ENCODE measurements around the gene DNMT3A.
"Not testable (repeated sequence)": the region's sequence is repeated elsewhere in the genome, so short reads cannot be mapped to it uniquely, and the experiment has no call there.

The DNMT3A gene

GRCh38 chr2:25221579-25221978 lies 120.1 kb downstream of the DNMT3A start:
- TF ChIP-seq ZFX (IDR thresholded peaks at IDR 0.05) (no peak), CTCF (conservative IDR thresholded peaks at IDR 0.05) (no peak)
- H3K27ac ChIP-seq = no peak overlapping the region

GRCh38 chr2:25220313-25220712 lies 121.4 kb downstream of the DNMT3A start:
- H3K27ac ChIP-seq = no peak overlapping the region
- no peak for TF ChIP-seq ZFX (IDR thresholded peaks at IDR 0.05)

- TF ChIP-seq CTCF (conservative IDR thresholded peaks at IDR 0.05) (no peak), ZFX (IDR thresholded peaks at IDR 0.05) (no peak)
- H3K27ac ChIP-seq = no peak overlapping the region
Observed at GRCh38 chr2:25219621-25220020, 122.1 kb downstream of the DNMT3A start.

- no peak overlapping the region for H3K27ac ChIP-seq
- TF ChIP-seq CTCF (conservative IDR thresholded peaks at IDR 0.05) (no peak), ZFX (IDR thresholded peaks at IDR 0.05) (no peak)
Observed at GRCh38 chr2:25218100-25218499, 123.6 kb downstream of the DNMT3A start.

- H3K27ac ChIP-seq = no peak overlapping the region
- TF ChIP-seq CTCF (conservative IDR thresholded peaks at IDR 0.05) = no peak
- no peak for TF ChIP-seq ZFX (IDR thresholded peaks at IDR 0.05)
Observed at GRCh38 chr2:25215948-25216679, 125.6 kb downstream of the DNMT3A start.

GRCh38 chr2:25215232-25215631 lies 126.5 kb downstream of the DNMT3A start:
- no peak overlapping the region for H3K27ac ChIP-seq
- TF ChIP-seq ZFX (IDR thresholded peaks at IDR 0.05) (no peak), CTCF (conservative IDR thresholded peaks at IDR 0.05) (no peak)

GRCh38 chr2:25213229-25213628 lies 128.5 kb downstream of the DNMT3A start:
- TF ChIP-seq ZFX (IDR thresholded peaks at IDR 0.05) (no peak), CTCF (conservative IDR thresholded peaks at IDR 0.05) (no peak)
- no peak overlapping the region for H3K27ac ChIP-seq

- H3K27ac ChIP-seq = not testable (repeated sequence)
Observed at GRCh38 chr2:25210923-25211322, 130.8 kb downstream of the DNMT3A start.

All from C4-2B (cell line).